HS-27A (cell line): ENCODE results near the gene UTF1.

ENCODE experiments used
- DNase-seq: peaks from one replicate; pipeline ENCODE4 v3.0.0-alpha.2; 2012; ENCODE audit warnings: low read depth, missing footprints

The UTF1 gene

GRCh38 chr10:133279326-133280226 lies 49.6 kb downstream of the UTF1 start:
- no peak for DNase-seq

- DNase-seq = no peak
Observed at GRCh38 chr10:133280391-133281059, 50.5 kb downstream of the UTF1 start.

GRCh38 chr10:133281084-133281483 lies 51.1 kb downstream of the UTF1 start:
- DNase-seq = no peak
